Vagina (tissue), 2 donors: ENCODE measurements around the gene PPP3CA. TPM values are rescaled to one million over a fixed set of nuclear protein-coding genes. Genes with fewer than 3 reads are reported as not detected.

Source experiments
- DNase-seq, 2 donors: peaks; one replicate each; pipeline ENCODE4 v3.0.0-alpha.2; 2017; ENCODE audit errors: extremely low spot score in 2 of 2
- H3K27ac ChIP-seq: fragments of 200-600 bp; sonication (generic); one replicate; pipeline ENCODE4 v1.5.1; 2019
- H3K27me3 ChIP-seq: fragments of 200-600 bp; sonication (generic); one replicate; pipeline ENCODE4 v1.5.1; 2019
- H3K36me3 ChIP-seq, 2 donors: fragments of 200-600 bp; sonication (generic); one replicate each; pipeline ENCODE4 v1.5.1; 2017 to 2019
- H3K4me1 ChIP-seq: fragments of 200-600 bp; sonication (generic); one replicate; pipeline ENCODE4 v1.5.1; 2019
- H3K4me3 ChIP-seq, 2 donors: fragments of 200-600 bp; sonication (generic); 1 replicate in 1 of 2; 2 replicates in 1 of 2; pipeline ENCODE4 v1.5.1; 2016 to 2019
- H3K9me3 ChIP-seq: fragments of 200-600 bp; sonication (generic); one replicate; pipeline ENCODE4 v1.5.1; 2019
- CTCF ChIP-seq, 3 experiments: fragments of 450-650 bp in 2 of 3; fragments of 200-600 bp in 1 of 3; sonication (generic) in 1 of 3; IDR thresholded peaks; one replicate each; pipeline ENCODE4 v1.5.1; 2017 to 2019; ENCODE audit warnings: antibody characterized with exemption in 3 of 3, mild to moderate bottlenecking in 2 of 3, moderate library complexity in 2 of 3
- POLR2A ChIP-seq, 2 donors: fragments of 450-650 bp; IDR thresholded peaks; one replicate each; pipeline ENCODE4 v1.6.1; 2017; ENCODE audit warnings: antibody characterized with exemption in 2 of 2, mild to moderate bottlenecking in 2 of 2, moderate library complexity in 2 of 2
- POLR2AphosphoS5 ChIP-seq, 2 donors: sonication (generic); formaldehyde crosslinking; IDR thresholded peaks; one replicate each; pipeline ENCODE4 v1.9.0; 2017; ENCODE audit warnings: antibody characterized with exemption in 2 of 2, mild to moderate bottlenecking in 2 of 2, low read depth in 1 of 2; ENCODE audit not compliant: insufficient read depth in 1 of 2
- intact Hi-C: fragments of 100-400 bp; cut with DNase I; formaldehyde crosslinking; loops from one replicate; pipeline ENCODE4 v1.15.1; 2023
- total RNA-seq: library from RNA; depleted of rRNA; stranded (reverse); fragments of >200 nt; gene quantifications from one replicate; pipeline ENCODE4 v1.2.3, GENCODE V29; 2016

Gene PPP3CA
- total RNA-seq, 1 donor from 2014 or later = 45.9 TPM

GRCh38 chr4:101276661-101277060 is 70.7 kb downstream of the PPP3CA start:
- intact Hi-C loops = no loop called here
- Histone ChIP-seq H3K27me3 (no peaks in the 10 kb centered on the region), H3K4me3 (no peak overlapping the region), H3K4me1 (peaks cover 26% of the 10 kb centered on the region), H3K9me3 (no peaks in the 10 kb centered on the region), H3K36me3 (no peaks in the 10 kb centered on the region), H3K27ac (no peak overlapping the region)
- no peak for DNase-seq
- TF ChIP-seq POLR2A (IDR thresholded peaks at IDR 0.05) = no peak
- TF ChIP-seq CTCF (IDR thresholded peaks at IDR 0.05) = no peak
- TF ChIP-seq POLR2AphosphoS5 (IDR thresholded peaks at IDR 0.05; ENCODE audit: insufficient read depth in 1 of 2, low read depth in 1 of 2) = no peak

GRCh38 chr4:101274888-101275752 is 72.2 kb downstream of the PPP3CA start:
- intact Hi-C loops = no loop called here
- Histone ChIP-seq H3K4me3 (no peak overlapping the region), H3K4me1 (peaks cover 25% of the 10 kb centered on the region), H3K9me3 (no peaks in the 10 kb centered on the region), H3K27ac (no peak overlapping the region), H3K27me3 (no peaks in the 10 kb centered on the region), H3K36me3 (no peaks in the 10 kb centered on the region)
- TF ChIP-seq CTCF (IDR thresholded peaks at IDR 0.05) = no peak
- TF ChIP-seq POLR2A (IDR thresholded peaks at IDR 0.05) = no peak
- TF ChIP-seq POLR2AphosphoS5 (IDR thresholded peaks at IDR 0.05; ENCODE audit: insufficient read depth in 1 of 2, low read depth in 1 of 2) = no peak
- no peak for DNase-seq

- no peaks in the 10 kb centered on the region for H3K36me3 ChIP-seq
- H3K9me3 ChIP-seq = no peaks in the 10 kb centered on the region
- no peaks in the 10 kb centered on the region for H3K27me3 ChIP-seq
- no peak for DNase-seq
- H3K4me1 ChIP-seq = peaks cover 13% of the 10 kb centered on the region
- H3K27ac ChIP-seq = no peak overlapping the region
- intact Hi-C loops = no loop called here
- no peak for TF ChIP-seq POLR2AphosphoS5 (IDR thresholded peaks at IDR 0.05; ENCODE audit: insufficient read depth in 1 of 2, low read depth in 1 of 2)
- TF ChIP-seq CTCF (IDR thresholded peaks at IDR 0.05) = no peak
- no peak for TF ChIP-seq POLR2A (IDR thresholded peaks at IDR 0.05)
- no peak overlapping the region for H3K4me3 ChIP-seq
These were observed 75.8 kb downstream of the PPP3CA start for GRCh38 chr4:101271516-101271915.

- H3K4me3 ChIP-seq = no peak overlapping the region
- TF ChIP-seq CTCF (IDR thresholded peaks at IDR 0.05) (no peak), POLR2AphosphoS5 (IDR thresholded peaks at IDR 0.05; ENCODE audit: insufficient read depth in 1 of 2, low read depth in 1 of 2) (no peak), POLR2A (IDR thresholded peaks at IDR 0.05) (no peak)
- H3K27me3 ChIP-seq = no peaks in the 10 kb centered on the region
- no peaks in the 10 kb centered on the region for H3K36me3 ChIP-seq
- intact Hi-C loops = no loop called here
- no peak overlapping the region for H3K27ac ChIP-seq
- DNase-seq = no peak
- no peaks in the 10 kb centered on the region for H3K9me3 ChIP-seq
- peaks cover 17% of the 10 kb centered on the region for H3K4me1 ChIP-seq
These were observed 77.6 kb downstream of the PPP3CA start for GRCh38 chr4:101269682-101270081.

GRCh38 chr4:101265816-101266172 is 81.5 kb downstream of the PPP3CA start:
- TF ChIP-seq POLR2A (IDR thresholded peaks at IDR 0.05) = no peak
- TF ChIP-seq CTCF (IDR thresholded peaks at IDR 0.05) = no peak
- TF ChIP-seq POLR2AphosphoS5 (IDR thresholded peaks at IDR 0.05; ENCODE audit: insufficient read depth in 1 of 2, low read depth in 1 of 2) = no peak
- DNase-seq = no peak
- intact Hi-C loops = no loop called here
- no peak overlapping the region for H3K27ac ChIP-seq
- no peaks in the 10 kb centered on the region for H3K36me3 ChIP-seq
- no peaks in the 10 kb centered on the region for H3K9me3 ChIP-seq
- no peaks in the 10 kb centered on the region for H3K27me3 ChIP-seq
- H3K4me3 ChIP-seq = no peak overlapping the region
- peaks cover 33% of the 10 kb centered on the region for H3K4me1 ChIP-seq
